ENCODE measurements around the gene TYMS. TPM values are rescaled to one million over a fixed set of nuclear protein-coding genes. Genes with fewer than 3 reads are reported as not detected.

The TYMS gene
- total and polyA plus RNA-seq, 9 of the 15 experiments (the other 6 are each of a cell fraction or from before 2014, with no cell fraction given), result 69.1 to 409 (median 175) TPM

GRCh38 chr18:617970-618504 lies 39.4 kb upstream of the TYMS start (continued):
- peak; percentile 82; the same call in 1 of the 2 replicates for TF ChIP-seq ZNF274 (IDR thresholded peaks at IDR 0.05; ENCODE audit: borderline replicate concordance, low read depth, low read length)
- peak; percentile 95 for TF ChIP-seq ZBED1 (IDR thresholded peaks at IDR 0.05)
- TF ChIP-seq DNMT1 (IDR thresholded peaks at IDR 0.05), result no peak
- TF ChIP-seq RBFOX2 (IDR thresholded peaks at IDR 0.05; ENCODE audit: low read depth, low read length), result no peak
- no peak for TF ChIP-seq DLX4 (CRISPR knock-in tag; IDR thresholded peaks at IDR 0.05)
- no peak for TF ChIP-seq NFYB (IDR thresholded peaks at IDR 0.05; ENCODE audit: extremely low read depth, insufficient read length)
- TF ChIP-seq ZNF696 (CRISPR knock-in tag; conservative IDR thresholded peaks at IDR 0.05), result no peak
- no peak for TF ChIP-seq ATF6 (CRISPR knock-in tag; IDR thresholded peaks at IDR 0.05)
- no peak for TF ChIP-seq NUFIP1 (IDR thresholded peaks at IDR 0.05; ENCODE audit: partially characterized antibody)
- TF ChIP-seq RFX7 (CRISPR knock-in tag; IDR thresholded peaks at IDR 0.05), result no peak
- TF ChIP-seq CBFB (CRISPR knock-in tag; IDR thresholded peaks at IDR 0.05), result no peak
- no peak for TF ChIP-seq ZNF24 (IDR thresholded peaks at IDR 0.05)
- TF ChIP-seq ZKSCAN8 (CRISPR knock-in tag; IDR thresholded peaks at IDR 0.05), result peak; percentile 91
- TF ChIP-seq E2F1 (CRISPR knock-in tag; IDR thresholded peaks at IDR 0.05), result no peak
- peak; percentile 46; the same call in 1 of the 2 replicates for TF ChIP-seq ZBTB34 (CRISPR knock-in tag; IDR thresholded peaks at IDR 0.05)
- no peak for TF ChIP-seq MED1 (CRISPR knock-in tag; IDR thresholded peaks at IDR 0.05; ENCODE audit: borderline replicate concordance)
- TF ChIP-seq GTF2F1 (IDR thresholded peaks at IDR 0.05; ENCODE audit: low read depth, low read length), result no peak
- TF ChIP-seq MECOM (CRISPR knock-in tag; IDR thresholded peaks at IDR 0.05), result peak; percentile 65; the same call in 1 of the 2 replicates
- TF ChIP-seq BDP1 (IDR thresholded peaks at IDR 0.05; ENCODE audit: insufficient read depth, insufficient read length), result no peak
- peak; percentile 93 for TF ChIP-seq RUNX1 (IDR thresholded peaks at IDR 0.05; ENCODE audit: low read depth)
- TF ChIP-seq ERF (CRISPR knock-in tag; IDR thresholded peaks at IDR 0.05), result no peak
- peak; percentile 96 to 97 for TF ChIP-seq ARNT (IDR thresholded peaks at IDR 0.05)
- no peak for TF ChIP-seq ZNF668 (CRISPR knock-in tag; IDR thresholded peaks at IDR 0.05)
- TF ChIP-seq GTF2E2 (tag; IDR thresholded peaks at IDR 0.05), result no peak; the same call in 1 of the 2 replicates
- TF ChIP-seq POLR2AphosphoS2 (IDR thresholded peaks at IDR 0.05; ENCODE audit: low read length), result no peak
- no peak for TF ChIP-seq GABPB1 (CRISPR knock-in tag; IDR thresholded peaks at IDR 0.05)
- no peak for TF ChIP-seq CGGBP1 (CRISPR knock-in tag; IDR thresholded peaks at IDR 0.05)
